Peyer's patch (tissue), 4 donors: ENCODE results near the gene MACROH2A1.

Experiments used
- POLR2A ChIP-seq, 2 donors: fragments of 450-650 bp; IDR thresholded peaks; one replicate each; pipeline ENCODE4 v1.5.1; 2017; ENCODE audit warnings: antibody characterized with exemption in 2 of 2, mild to moderate bottlenecking in 2 of 2, moderate library complexity in 2 of 2
- TF ChIP-seq, protein P1 (sequence below), 6 experiments: fragments of 450-650 bp in 4 of 6; fragments of 200-600 bp in 2 of 6; sonication (generic) in 1 of 6; IDR thresholded peaks; one replicate each; pipeline ENCODE4 v1.5.1; 2017 to 2019; ENCODE audit warnings: antibody characterized with exemption in 6 of 6, mild to moderate bottlenecking in 3 of 6, moderate library complexity in 1 of 6

DNA sequence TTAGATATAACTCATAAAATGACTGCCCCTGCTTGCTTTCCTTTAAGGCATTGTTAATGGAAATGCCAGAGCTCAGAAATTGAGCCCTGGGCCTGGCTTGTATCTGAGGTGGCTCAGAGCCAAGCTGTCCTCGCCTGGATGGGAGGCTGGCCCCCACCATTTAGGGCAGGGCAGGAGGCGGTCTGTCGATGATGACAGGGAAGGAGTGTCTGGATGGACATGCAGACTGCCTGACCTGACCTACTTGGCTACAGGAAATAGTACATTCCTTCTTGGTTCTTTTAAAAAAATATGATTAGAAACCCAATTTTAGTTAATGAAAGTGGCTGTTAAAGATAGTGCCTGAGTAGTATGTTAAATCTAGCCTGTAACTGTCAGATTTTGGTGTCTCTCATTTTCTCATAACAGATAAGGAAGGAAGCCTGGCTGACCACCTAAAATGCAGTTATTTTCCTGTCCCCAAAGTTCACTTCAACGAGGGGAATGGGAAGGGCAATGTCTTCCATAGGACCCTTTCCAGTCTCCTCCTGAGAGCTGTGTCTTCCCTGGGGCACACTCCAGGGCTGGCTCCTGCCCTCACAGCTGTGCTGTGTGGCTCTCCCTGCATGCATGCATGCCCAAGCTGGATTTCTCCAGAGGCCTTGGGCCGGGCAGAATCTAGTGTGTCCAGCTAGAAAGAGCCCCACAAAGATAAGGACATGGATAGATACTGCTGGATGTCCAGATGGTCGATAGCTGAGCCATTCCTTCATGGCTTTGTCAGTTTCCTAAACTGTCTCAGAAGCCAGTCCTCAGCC lies 42.3 kb downstream of the MACROH2A1 start:
- TF ChIP-seq, protein P1, sequence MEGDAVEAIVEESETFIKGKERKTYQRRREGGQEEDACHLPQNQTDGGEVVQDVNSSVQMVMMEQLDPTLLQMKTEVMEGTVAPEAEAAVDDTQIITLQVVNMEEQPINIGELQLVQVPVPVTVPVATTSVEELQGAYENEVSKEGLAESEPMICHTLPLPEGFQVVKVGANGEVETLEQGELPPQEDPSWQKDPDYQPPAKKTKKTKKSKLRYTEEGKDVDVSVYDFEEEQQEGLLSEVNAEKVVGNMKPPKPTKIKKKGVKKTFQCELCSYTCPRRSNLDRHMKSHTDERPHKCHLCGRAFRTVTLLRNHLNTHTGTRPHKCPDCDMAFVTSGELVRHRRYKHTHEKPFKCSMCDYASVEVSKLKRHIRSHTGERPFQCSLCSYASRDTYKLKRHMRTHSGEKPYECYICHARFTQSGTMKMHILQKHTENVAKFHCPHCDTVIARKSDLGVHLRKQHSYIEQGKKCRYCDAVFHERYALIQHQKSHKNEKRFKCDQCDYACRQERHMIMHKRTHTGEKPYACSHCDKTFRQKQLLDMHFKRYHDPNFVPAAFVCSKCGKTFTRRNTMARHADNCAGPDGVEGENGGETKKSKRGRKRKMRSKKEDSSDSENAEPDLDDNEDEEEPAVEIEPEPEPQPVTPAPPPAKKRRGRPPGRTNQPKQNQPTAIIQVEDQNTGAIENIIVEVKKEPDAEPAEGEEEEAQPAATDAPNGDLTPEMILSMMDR (IDR thresholded peaks at IDR 0.05): no peak
- TF ChIP-seq POLR2A (IDR thresholded peaks at IDR 0.05): no peak
